Stimulated activated CD4-positive, alpha-beta T cell treated with anti-CD3 and anti-CD28 coated beads, Interleukin-15, amount 100 ng/mL, for 48 hours (primary cell): ENCODE measurements around the gene COL8A2.

ENCODE experiments used
- DNase-seq, 2 donors: peaks; one replicate each; pipeline ENCODE4 v3.0.0-alpha.2; 2020; ENCODE audit warnings: low read depth in 2 of 2

The COL8A2 gene

DNA sequence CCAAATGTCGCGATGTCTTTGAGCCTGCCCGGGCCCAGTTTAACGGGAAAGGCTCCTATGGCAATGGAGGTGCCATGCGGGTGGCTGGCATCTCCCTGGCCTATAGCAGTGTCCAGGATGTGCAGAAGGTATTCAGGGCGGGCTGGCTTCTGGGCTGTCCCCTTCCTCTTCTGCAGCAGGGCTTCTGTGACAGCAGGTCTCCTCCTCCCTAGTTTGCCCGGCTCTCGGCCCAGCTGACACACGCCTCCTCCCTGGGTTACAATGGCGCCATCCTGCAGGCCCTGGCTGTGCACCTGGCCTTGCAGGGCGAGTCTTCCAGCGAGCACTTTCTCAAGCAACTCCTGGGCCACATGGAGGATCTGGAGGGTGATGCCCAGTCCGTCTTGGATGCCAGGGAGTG is 33.3 kb downstream of the COL8A2 start:
- no peak for DNase-seq

- DNase-seq = no peak
Measured at GRCh38 chr1:36091141-36091540, 33.9 kb downstream of the COL8A2 start.

DNA sequence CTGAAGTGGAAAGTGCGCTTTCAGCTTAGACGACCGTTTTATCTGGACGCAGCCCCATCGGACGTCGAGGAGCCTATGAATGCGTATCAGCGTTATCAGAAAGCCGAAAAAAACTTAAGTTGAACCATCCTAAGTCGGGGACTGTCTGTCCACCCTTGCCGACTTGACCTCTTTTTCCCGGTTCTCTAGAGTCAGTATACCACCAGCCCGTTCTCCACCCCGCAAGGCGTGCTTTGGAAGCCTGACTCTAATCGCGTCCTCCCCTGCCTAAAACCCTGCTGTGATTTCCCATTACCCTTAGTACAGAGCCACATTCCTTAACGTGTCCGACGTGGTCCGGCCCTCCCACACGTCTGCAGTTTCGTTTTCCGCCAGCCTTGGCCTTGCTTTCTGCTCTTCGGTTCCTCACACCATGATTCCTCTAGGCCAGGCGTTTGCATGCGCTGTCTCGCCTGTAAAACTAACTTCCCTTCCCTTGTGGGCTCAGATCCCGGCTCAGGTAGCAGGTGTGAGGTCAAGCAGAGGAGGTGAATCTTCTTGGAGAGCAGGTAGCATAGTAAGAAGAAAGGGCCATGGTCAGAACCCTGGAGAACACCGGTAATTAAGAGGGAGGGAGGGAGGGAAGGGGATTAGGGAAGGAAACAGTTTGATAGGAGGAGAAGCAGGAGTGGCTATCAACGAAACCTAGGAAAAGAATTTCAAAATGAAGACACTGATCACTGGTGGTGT is 35.5 kb downstream of the COL8A2 start:
- no peak for DNase-seq

DNA sequence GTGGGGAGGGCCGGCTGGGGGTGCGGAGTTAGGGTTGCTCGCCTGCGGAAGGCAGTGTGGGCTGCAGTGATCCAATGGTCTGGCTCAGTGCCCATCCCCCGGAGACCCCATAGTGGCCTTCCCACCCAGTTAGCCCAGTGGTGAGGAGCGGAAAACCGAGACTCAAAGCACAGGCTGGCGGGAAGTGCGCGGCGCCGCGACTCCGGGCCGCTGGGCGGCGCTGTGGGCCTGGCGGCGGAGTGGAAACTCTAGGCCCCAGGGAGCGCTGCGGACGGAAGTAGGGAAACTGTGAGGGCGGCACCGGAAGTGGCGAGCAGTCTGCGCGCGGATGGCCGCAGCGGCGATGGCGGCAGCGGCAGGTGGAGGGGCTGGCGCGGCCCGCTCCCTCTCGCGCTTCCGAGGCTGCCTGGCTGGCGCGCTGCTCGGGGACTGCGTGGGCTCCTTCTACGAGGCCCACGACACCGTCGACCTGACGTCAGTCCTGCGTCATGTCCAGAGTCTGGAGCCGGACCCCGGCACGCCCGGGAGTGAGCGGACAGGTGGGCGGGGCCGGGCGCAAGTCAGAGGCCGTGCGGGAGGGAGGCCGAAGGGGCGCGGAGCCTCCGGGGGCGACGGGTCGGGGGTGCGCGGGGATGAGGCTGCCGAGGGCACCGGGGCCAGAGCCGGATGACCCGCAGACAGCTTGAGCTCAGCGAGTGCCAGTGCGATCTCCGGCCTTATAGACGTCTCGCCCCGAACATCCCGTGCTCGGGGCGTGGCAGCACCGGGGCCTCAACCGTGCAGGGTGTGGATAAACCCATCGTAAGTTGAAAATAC is 36.2 kb downstream of the COL8A2 start, which contains the start of gene ADPRS:
ADPRS (plus strand) TSS at position 316 of the 816 bp plus-strand sequence; CDS start at position 329, 13 bp downstream.
- peak; percentile 78 to 88 for DNase-seq

DNA sequence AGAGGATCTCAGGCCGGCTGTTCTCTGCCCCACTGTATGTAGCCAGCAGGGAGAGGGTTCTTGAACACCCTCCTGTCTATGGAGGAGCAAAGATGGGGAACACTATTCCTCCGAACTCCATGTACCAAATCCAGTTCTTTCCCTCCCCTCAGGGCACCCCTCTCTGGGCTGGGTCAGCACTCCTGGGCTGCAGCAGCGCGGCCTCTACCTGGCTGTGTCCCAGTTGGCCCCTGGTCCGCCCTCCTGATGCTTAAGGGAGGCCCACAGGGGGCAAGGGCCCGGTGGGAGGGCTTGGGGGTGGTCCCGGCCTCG is 36.8 kb downstream of the COL8A2 start:
- no peak for DNase-seq

- DNase-seq = no peak
Measured at GRCh38 chr1:36087233-36088123, 37.5 kb downstream of the COL8A2 start.

DNA sequence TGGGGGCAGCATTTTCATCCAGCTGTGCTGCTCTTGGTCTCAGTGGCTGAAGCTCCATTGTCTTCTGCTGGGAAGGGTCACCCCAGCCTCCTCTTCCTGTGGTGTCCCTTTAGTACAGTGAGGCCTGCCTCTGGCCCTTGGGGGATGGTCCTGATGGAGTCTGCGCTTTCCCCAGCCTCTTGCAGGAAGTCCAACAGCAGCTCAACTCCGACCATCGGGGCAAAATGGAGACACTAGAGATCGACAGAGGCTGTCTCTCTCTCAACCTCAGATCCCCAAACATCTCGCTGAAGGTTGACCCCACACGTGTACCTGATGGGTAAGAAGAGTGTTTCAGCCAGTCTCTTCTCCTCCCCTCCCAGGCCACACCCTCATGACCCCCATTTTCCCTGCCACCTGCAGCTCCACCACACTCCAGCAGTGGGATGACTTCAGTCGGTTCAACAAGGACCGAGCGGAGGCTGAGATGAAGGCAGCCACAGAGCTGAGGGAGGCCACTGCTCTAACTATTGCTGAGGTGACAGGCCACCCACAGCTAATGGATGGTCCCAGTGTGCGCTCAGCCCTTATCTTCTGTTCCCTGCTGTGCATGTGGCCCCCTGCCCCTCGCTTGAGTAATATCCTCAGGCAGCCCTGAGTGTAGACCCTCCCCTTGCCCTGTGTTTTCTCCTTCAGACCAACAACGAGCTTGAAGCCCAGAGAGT is 38.3 kb downstream of the COL8A2 start:
- no peak for DNase-seq

GRCh38 chr1:36085686-36086526 is 39.1 kb downstream of the COL8A2 start:
- no peak for DNase-seq

GRCh38 chr1:36085126-36085525 is 39.9 kb downstream of the COL8A2 start:
- DNase-seq = no peak

- DNase-seq = no peak
Measured at GRCh38 chr1:36084497-36085115, 40.4 kb downstream of the COL8A2 start.

DNA sequence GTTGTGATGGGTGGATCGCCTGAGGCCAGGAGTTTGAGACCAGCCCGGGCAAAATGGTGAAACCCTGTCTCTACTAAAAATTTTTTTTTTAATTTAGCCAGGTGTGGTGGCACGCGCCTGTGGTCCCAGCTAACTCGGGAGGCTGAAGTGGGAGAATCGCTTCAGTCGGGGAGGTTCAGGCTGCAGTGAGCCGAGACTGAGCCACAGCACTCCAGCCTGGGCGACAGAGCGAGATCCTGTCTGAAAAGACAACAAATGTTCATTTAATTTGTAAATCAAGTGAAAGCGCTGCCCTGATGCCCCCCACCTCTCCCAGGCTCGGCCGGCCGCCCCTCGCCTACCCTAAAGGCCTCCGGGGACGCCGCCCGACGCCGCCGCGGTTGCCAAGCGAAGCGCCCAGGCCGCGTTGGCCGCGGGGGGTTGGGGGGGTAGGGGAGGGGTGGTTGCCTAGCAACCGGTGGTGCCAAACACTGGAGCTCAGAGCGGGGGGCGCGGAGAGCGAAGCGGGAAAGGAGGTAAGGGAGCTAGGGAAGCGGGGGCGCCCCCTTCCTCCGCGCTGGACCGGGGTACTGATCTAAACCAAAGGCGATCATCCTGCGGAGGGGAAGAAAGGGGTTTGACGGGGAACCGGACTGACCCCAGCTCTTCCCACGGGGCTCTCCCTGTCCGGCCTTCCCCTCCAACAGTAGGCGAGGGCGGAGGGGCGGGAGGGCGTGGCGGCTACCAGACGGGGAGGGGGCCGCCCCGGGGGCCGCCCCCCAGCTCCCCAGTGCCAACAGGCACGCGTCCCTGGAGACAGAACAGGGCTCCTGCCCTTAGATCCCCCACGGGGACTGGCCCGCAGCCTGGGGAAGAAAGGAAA is 41.2 kb downstream of the COL8A2 start, which contains the start of gene TEKT2:
TEKT2 (plus strand) TSS at position 460 of the 862 bp plus-strand sequence. CDS start 828 bp downstream, outside the sequence.
- DNase-seq = no peak

GRCh38 chr1:36083219-36083618 is 41.8 kb downstream of the COL8A2 start:
- no peak for DNase-seq

- DNase-seq = no peak
Measured at GRCh38 chr1:36081926-36082485, 43.0 kb downstream of the COL8A2 start.

DNA sequence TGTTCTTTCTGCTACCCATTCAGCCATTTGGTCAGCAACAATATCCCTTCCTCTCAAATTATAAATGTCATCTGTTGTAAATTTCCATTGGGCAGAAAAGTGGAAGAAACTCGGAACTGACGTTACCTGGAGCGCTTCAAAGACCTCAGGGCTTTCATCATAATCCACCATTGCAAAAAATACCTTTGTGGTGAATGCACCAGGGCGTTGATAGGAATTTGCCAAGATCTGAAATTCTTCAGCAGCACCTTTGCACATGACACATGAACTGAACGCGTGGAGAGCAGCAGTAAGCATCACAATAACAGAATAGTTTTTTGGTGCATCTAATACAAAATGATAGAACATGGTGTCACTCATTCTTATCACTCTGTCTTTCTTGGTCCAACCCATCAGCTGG is 44.2 kb downstream of the COL8A2 start:
- no peak for DNase-seq

GRCh38 chr1:36080236-36080635 is 44.8 kb downstream of the COL8A2 start:
- DNase-seq = no peak

DNA sequence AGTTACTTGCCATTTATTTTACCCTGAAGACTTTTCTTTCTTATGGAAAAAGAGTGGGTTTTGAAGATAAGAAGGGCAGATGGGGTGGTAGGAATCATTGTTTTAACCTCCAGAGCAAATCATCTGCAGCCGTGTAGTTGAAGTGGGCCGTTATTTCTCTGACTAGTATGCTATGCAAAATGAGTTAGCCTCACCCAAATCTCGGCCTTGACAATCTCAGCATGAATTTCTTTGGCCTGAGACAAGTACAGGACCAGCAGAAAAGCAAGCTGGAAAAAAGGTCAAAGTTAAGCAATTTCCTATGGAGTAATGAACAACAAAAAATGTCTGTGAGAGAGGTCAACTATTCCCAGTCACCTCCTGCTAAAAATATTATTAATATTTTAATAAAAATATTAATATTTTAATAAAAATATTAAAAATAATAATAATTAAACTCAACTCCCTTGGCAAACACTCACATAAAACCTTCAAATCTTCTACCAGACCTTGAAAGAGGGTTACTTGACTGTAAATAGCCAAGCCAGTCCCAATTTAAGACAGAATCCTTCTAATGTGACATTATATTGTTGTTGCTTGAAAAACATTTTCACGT is 47.9 kb downstream of the COL8A2 start:
- DNase-seq = no peak

DNA sequence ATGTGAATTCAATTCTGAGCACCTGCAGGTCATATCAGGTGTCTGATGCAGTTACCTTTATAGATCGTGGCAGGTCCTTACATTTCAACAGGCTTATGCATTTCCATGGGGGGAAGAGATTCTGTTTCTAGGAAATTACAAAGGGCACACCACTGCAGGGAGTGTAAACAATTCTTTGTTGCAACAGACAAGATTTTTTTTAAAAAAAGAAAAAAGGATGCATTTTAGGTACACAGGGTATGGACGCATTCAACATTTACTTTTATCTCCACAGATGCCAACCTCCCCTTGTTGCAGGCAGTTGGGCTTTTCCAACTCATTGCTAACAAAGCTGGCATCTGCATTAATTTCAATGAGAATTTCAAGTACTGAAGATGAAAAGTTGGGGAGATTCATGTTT is 54.7 kb downstream of the COL8A2 start:
- no peak for DNase-seq

DNA sequence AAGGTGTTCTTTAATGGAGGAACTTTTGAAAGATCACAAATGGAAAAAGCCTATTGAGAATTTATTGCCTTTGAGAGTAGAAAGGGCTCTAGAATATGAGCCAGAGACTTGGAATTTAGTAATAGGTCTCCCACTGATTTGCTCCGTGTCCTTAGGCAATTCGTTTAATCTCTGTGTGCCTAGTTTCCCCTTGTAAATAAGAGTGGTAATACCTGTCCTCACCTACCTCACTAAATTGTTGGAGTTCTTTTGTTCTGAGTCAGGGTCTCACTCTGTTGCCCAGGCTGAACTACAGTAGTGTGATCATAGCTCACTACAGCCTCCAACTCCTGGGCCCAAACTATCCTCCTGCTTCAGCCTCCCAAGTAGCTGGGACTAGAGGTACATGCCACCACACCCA is 56.2 kb downstream of the COL8A2 start:
- no peak for DNase-seq
